Measurements from ENCODE around the gene ANKRD9. TPM values are rescaled to one million over a fixed set of nuclear protein-coding genes. Genes with fewer than 3 reads are reported as not detected.

The ANKRD9 gene
- total and polyA plus RNA-seq, 10 of the 15 experiments (the other 5 are each of a cell fraction or from before 2014, with no cell fraction given), result 0.03 to 3.6 (median 0.49) TPM

GRCh38 chr14:102524451-102525218 lies 15.1 kb upstream of the ANKRD9 start:
- FAIRE-seq, result peak; percentile 93
- BruUV-seq (replicated peaks), result TSS peak; percentile 85
- in situ Hi-C loops (cut with MboI), result no loop called here
- TF ChIP-seq ATF7 (IDR thresholded peaks at IDR 0.05; ENCODE audit: low read depth) (peak; percentile 9; the same call in 1 of the 2 replicates), RUNX3 (IDR thresholded peaks at IDR 0.05; ENCODE audit: low read length) (peak; percentile 73), NFYB (IDR thresholded peaks at IDR 0.05; ENCODE audit: insufficient read depth, low read depth, low read length) (peak; percentile 93), BRCA1 (IDR thresholded peaks at IDR 0.05; ENCODE audit: low read depth, low read length) (no peak), TCF3 (IDR thresholded peaks at IDR 0.05; ENCODE audit: borderline replicate concordance, insufficient read depth, low read depth, low read length) (no peak), SMAD5 (IDR thresholded peaks at IDR 0.05; ENCODE audit: low read depth) (no peak), RFX5 (IDR thresholded peaks at IDR 0.05; ENCODE audit: low read depth, low read length) (peak; percentile 57; the same call in 1 of the 2 replicates), NR2F1 (conservative IDR thresholded peaks at IDR 0.05) (peak; percentile 78; the same call in 1 of the 2 replicates), YBX1 (IDR thresholded peaks at IDR 0.05) (no peak), NFIC (IDR thresholded peaks at IDR 0.05; ENCODE audit: low read depth, low read length) (no peak), RELB (IDR thresholded peaks at IDR 0.05; ENCODE audit: low read depth) (0 out of 2 replicates have a peak, but pooled peaks have one; percentile 20), BACH1 (IDR thresholded peaks at IDR 0.05; ENCODE audit: borderline replicate concordance) (no peak)
- TF ChIP-seq, protein P1, sequence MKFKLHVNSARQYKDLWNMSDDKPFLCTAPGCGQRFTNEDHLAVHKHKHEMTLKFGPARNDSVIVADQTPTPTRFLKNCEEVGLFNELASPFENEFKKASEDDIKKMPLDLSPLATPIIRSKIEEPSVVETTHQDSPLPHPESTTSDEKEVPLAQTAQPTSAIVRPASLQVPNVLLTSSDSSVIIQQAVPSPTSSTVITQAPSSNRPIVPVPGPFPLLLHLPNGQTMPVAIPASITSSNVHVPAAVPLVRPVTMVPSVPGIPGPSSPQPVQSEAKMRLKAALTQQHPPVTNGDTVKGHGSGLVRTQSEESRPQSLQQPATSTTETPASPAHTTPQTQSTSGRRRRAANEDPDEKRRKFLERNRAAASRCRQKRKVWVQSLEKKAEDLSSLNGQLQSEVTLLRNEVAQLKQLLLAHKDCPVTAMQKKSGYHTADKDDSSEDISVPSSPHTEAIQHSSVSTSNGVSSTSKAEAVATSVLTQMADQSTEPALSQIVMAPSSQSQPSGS (IDR thresholded peaks at IDR 0.05; ENCODE audit: low read length), result no peak
- TF ChIP-seq, protein P2, sequence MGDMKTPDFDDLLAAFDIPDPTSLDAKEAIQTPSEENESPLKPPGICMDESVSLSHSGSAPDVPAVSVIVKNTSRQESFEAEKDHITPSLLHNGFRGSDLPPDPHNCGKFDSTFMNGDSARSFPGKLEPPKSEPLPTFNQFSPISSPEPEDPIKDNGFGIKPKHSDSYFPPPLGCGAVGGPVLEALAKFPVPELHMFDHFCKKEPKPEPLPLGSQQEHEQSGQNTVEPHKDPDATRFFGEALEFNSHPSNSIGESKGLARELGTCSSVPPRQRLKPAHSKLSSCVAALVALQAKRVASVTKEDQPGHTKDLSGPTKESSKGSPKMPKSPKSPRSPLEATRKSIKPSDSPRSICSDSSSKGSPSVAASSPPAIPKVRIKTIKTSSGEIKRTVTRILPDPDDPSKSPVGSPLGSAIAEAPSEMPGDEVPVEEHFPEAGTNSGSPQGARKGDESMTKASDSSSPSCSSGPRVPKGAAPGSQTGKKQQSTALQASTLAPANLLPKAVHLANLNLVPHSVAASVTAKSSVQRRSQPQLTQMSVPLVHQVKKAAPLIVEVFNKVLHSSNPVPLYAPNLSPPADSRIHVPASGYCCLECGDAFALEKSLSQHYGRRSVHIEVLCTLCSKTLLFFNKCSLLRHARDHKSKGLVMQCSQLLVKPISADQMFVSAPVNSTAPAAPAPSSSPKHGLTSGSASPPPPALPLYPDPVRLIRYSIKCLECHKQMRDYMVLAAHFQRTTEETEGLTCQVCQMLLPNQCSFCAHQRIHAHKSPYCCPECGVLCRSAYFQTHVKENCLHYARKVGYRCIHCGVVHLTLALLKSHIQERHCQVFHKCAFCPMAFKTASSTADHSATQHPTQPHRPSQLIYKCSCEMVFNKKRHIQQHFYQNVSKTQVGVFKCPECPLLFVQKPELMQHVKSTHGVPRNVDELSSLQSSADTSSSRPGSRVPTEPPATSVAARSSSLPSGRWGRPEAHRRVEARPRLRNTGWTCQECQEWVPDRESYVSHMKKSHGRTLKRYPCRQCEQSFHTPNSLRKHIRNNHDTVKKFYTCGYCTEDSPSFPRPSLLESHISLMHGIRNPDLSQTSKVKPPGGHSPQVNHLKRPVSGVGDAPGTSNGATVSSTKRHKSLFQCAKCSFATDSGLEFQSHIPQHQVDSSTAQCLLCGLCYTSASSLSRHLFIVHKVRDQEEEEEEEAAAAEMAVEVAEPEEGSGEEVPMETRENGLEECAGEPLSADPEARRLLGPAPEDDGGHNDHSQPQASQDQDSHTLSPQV (IDR thresholded peaks at IDR 0.05), result peak; percentile 76; the same call in 1 of the 2 replicates
- TF ChIP-seq, protein P3, sequence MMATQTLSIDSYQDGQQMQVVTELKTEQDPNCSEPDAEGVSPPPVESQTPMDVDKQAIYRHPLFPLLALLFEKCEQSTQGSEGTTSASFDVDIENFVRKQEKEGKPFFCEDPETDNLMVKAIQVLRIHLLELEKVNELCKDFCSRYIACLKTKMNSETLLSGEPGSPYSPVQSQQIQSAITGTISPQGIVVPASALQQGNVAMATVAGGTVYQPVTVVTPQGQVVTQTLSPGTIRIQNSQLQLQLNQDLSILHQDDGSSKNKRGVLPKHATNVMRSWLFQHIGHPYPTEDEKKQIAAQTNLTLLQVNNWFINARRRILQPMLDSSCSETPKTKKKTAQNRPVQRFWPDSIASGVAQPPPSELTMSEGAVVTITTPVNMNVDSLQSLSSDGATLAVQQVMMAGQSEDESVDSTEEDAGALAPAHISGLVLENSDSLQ (IDR thresholded peaks at IDR 0.05), result peak; percentile 91

More at GRCh38 chr14:102524451-102525218, 15.1 kb upstream of the ANKRD9 start:
- peak overlapping the region; percentile 88 for H3K4me2 ChIP-seq (ENCODE audit: control insufficient read depth, insufficient read depth)
- peak overlapping the region; percentile 43 for H3K27ac ChIP-seq (ENCODE audit: control insufficient read depth, insufficient read depth)
- ChIA-PET SMC1A (ENCODE audit: uncharacterized antibody, unreplicated experiment) (interaction anchor here (0.7 to 3.5 kb wide), 18 partner anchors 43 to 317 kb away, joined by 3 to 20 read pairs (median 4); no protein-coding TSS in a partner anchor), POLR2A (interaction anchor here (0.6 to 1.2 kb wide), 3 partner anchors 67 to 716 kb away, joined by 3 to 6 read pairs (median 4); no protein-coding TSS in a partner anchor), RAD21 (ENCODE audit: unreplicated experiment) (interaction anchor here (0.6 to 2.7 kb wide), 18 partner anchors 22 to 377 kb away, joined by 3 to 16 read pairs (median 4); no protein-coding TSS in a partner anchor), CTCF (interaction anchor here (0.5 to 3.4 kb wide), 32 partner anchors 9 to 867 kb away, joined by 3 to 25 read pairs (median 4); partner anchors contain the start of genes MOK and ZNF839)
- no peaks in the 10 kb centered on the region for H4K20me1 ChIP-seq (ENCODE audit: control insufficient read depth, insufficient read depth)
- H3K4me1 ChIP-seq (ENCODE audit: control insufficient read depth, insufficient read depth, low read length), result no peaks in the 10 kb centered on the region; the same call in 1 of the 2 replicates
- H3K4me3 ChIP-seq, result peak overlapping the region; percentile 84
- H3K79me2 ChIP-seq (ENCODE audit: control insufficient read depth, insufficient read depth, low read length), result no peaks in the 10 kb centered on the region
- 1% methylated on average over 32 of the region's 32 CpGs for WGBS (ENCODE audit: insufficient coverage, insufficient replicate concordance, low lambda C conversion rate, missing lambda C conversion rate)
- H2AFZ ChIP-seq (ENCODE audit: control insufficient read depth, low read depth, low read length), result peak overlapping the region; percentile 72
- H3K27me3 ChIP-seq (replicated peaks in 1 of 2; ENCODE audit: control insufficient read depth in 2 of 2, insufficient read depth in 2 of 2, low read length in 1 of 2), result no peaks in the 10 kb centered on the region
- intact Hi-C loops (cut with micrococcal nuclease; ENCODE audit: unreplicated experiment), result loop anchor here (2.0 to 10.0 kb wide), 4 partner anchors 68 to 390 kb away; partner anchors contain the start of genes RCOR1 and TRAF3
- no peaks in the 10 kb centered on the region for H3K9me3 ChIP-seq (replicated peaks; ENCODE audit: control insufficient read depth, insufficient read depth, low read length)
- peak; percentile 96 for DNase-seq (ENCODE audit: low read depth, low spot score)
- peak; percentile 99 for ATAC-seq
- no peaks in the 10 kb centered on the region for H3K36me3 ChIP-seq (ENCODE audit: control insufficient read depth in 2 of 2, insufficient read depth in 2 of 2, low read length in 1 of 2)
- peak overlapping the region; percentile 55; the same call in 1 of the 2 replicates for H3K9ac ChIP-seq (ENCODE audit: control insufficient read depth, insufficient read depth, low read length)

Measured in GM12878 (cell line).